Psoas muscle (tissue), 8 donors: ENCODE measurements around the gene MPPED1. TPM values are rescaled to one million over a fixed set of nuclear protein-coding genes. Genes with fewer than 3 reads are reported as not detected.

ENCODE experiments used
- ATAC-seq, 4 donors: fragments of 200-7000 bp; cut with Tn5 transposase; one replicate each; pipeline ENCODE4 v1.9.1; 2020; ENCODE audit warnings: moderate library complexity in 3 of 4, mild to moderate bottlenecking in 2 of 4
- DNase-seq, 2 donors: peaks; one replicate each; pipeline ENCODE4 v3.0.0-alpha.2; 2020
- H3K27ac ChIP-seq: fragments of 200-600 bp; one replicate; pipeline ENCODE4 v1.8.0; 2022
- H3K27me3 ChIP-seq, 3 donors: fragments of 200-600 bp in 1 of 3; one replicate each; pipeline versions ENCODE4 v1.6.1 to v1.8.0; 2013 to 2022; ENCODE audit warnings: low read length in 2 of 3, mild to moderate bottlenecking in 2 of 3, moderate library complexity in 1 of 3; ENCODE audit not compliant: insufficient read depth in 3 of 3
- H3K36me3 ChIP-seq, 2 donors: fragments of 200-600 bp in 1 of 2; one replicate each; pipeline versions ENCODE4 v1.6.1 to v1.8.0; 2013 to 2022; ENCODE audit warnings: low read depth in 1 of 2, mild to moderate bottlenecking in 1 of 2, moderate library complexity in 1 of 2; ENCODE audit not compliant: insufficient read depth in 1 of 2
- H3K4me1 ChIP-seq: fragments of 200-600 bp; one replicate; pipeline ENCODE4 v1.8.0; 2022
- H3K4me3 ChIP-seq: fragments of 200-600 bp; one replicate; pipeline ENCODE4 v1.8.0; 2022; ENCODE audit warnings: mild to moderate bottlenecking
- H3K9me3 ChIP-seq: fragments of 200-600 bp; one replicate; pipeline ENCODE4 v1.8.0; 2022
- CTCF ChIP-seq: fragments of 200-600 bp; IDR thresholded peaks from one replicate; pipeline ENCODE4 v1.8.0; 2022; ENCODE audit warnings: antibody characterized with exemption
- WGBS, 3 donors: extraction: QIAGEN DNeasy Blood & Tissue Kit; methylation state at CpG; one replicate each; pipeline versions ENCODE4 v1.1.6 to v1.1.7; 2013; 5-methylcytosine and 5-hydroxymethylcytosine counted together
- intact Hi-C, 2 donors: fragments of 100-400 bp; cut with DNase I; formaldehyde crosslinking; loops; one replicate each; pipeline versions ENCODE4 v1.11.0 to v1.14.2; 2022
- polyA plus RNA-seq, 3 donors: library from polyadenylated mRNA; stranded (reverse); fragments of 200-250 nt; gene quantifications; one replicate each; pipeline ENCODE4 v1.2.3, GENCODE V29; 2013
- total RNA-seq, 4 donors: library from RNA; stranded (reverse); fragmentation: NEBNext Ultra II Directional in 2 of 4; extraction: Animal tissue kit (Norgen Biotek cat#: 25700) in 2 of 4; gene quantifications; one replicate each; pipeline versions ENCODE4 v1.2.1 to v1.2.4, GENCODE V29; 2021 to 2023
- donor health status: healthy with polysubstance abuse.
- donor health status: DM: no; HTN: no; CAD: no; lungs with moderate emphysema.
- donor health status: Bipolar disorder and iron deficiency.
- donor health status: healthy.
- donor health status: DM: yes; HTN: yes; CAD: no.
- donor health status: DM: no; HTN: no; CAD: no.
- donor health status: DM: no; HTN: no; CAD: no.
- donor health status: DM: yes; HTN: yes; CAD: no.

Gene MPPED1
- total and polyA plus RNA-seq, 7 donors = 0.04 to 0.10 TPM; not detected in 5

GRCh38 chr22:43436868-43437267 lies 25.1 kb downstream of the MPPED1 start:
- Histone ChIP-seq H3K4me1 (no peaks in the 10 kb centered on the region), H3K27ac (no peak overlapping the region), H3K4me3 (no peak overlapping the region), H3K27me3 (peaks cover 3 to 24% (median 10%) of the 10 kb centered on the region in 3 donors), H3K36me3 (no peaks in the 10 kb centered on the region), H3K9me3 (no peaks in the 10 kb centered on the region)
- 86 to 90% (median 89%) methylated on average over 5 of the region's 5 CpGs for WGBS, 3 donors
- ATAC-seq (no peak), DNase-seq (no peak)
- intact Hi-C loops = no loop called here
- no peak for TF ChIP-seq CTCF

- DNase-seq (no peak), ATAC-seq (no peak)
These were observed 26.2 kb downstream of the MPPED1 start for GRCh38 chr22:43437871-43438475.

GRCh38 chr22:43438666-43439347 lies 27.0 kb downstream of the MPPED1 start:
- Histone ChIP-seq H3K27me3 (peaks cover 3 to 23% (median 9%) of the 10 kb centered on the region in 3 donors), H3K27ac (no peak overlapping the region), H3K36me3 (no peaks in the 10 kb centered on the region), H3K4me3 (no peak overlapping the region), H3K9me3 (no peaks in the 10 kb centered on the region), H3K4me1 (no peaks in the 10 kb centered on the region)
- DNase-seq (no peak), ATAC-seq (no peak)
- intact Hi-C loops = no loop called here
- TF ChIP-seq CTCF = no peak
- 70 to 74% (median 71%) methylated on average over 17 of the region's 17 CpGs for WGBS, 3 donors

More at GRCh38 chr22:43437871-43438475, 26.2 kb downstream of the MPPED1 start:
- Histone ChIP-seq H3K36me3 (no peaks in the 10 kb centered on the region), H3K27ac (no peak overlapping the region), H3K27me3 (peaks cover 3 to 23% (median 11%) of the 10 kb centered on the region in 3 donors), H3K4me1 (no peaks in the 10 kb centered on the region), H3K9me3 (no peaks in the 10 kb centered on the region), H3K4me3 (no peak overlapping the region)
- intact Hi-C loops = no loop called here
- no peak for TF ChIP-seq CTCF
- 79 to 82% (median 80%) methylated on average over 15 of the region's 15 CpGs for WGBS, 3 donors

GRCh38 chr22:43439368-43440103 lies 27.7 kb downstream of the MPPED1 start:
- intact Hi-C loops = no loop called here
- H3K27ac ChIP-seq = no peak overlapping the region
- H3K9me3 ChIP-seq = no peaks in the 10 kb centered on the region
- no peak for ATAC-seq
- peaks cover 0 to 18% (median 8%) of the 10 kb centered on the region in 3 donors for H3K27me3 ChIP-seq
- no peak for DNase-seq
- H3K36me3 ChIP-seq = no peaks in the 10 kb centered on the region
- WGBS, 3 donors = 57 to 60% (median 60%) methylated on average over 18 of the region's 18 CpGs
- no peak for TF ChIP-seq CTCF
- H3K4me3 ChIP-seq = no peak overlapping the region
- H3K4me1 ChIP-seq = no peaks in the 10 kb centered on the region
